Body of pancreas (tissue), 4 donors: Measurements from ENCODE around the gene PPID.

Source experiments
- CTCF ChIP-seq, 7 experiments: fragments of 450-650 bp in 4 of 7; fragments of 200-600 bp in 3 of 7; sonication (generic) in 3 of 7; IDR thresholded peaks; one replicate each; pipeline ENCODE4 v1.5.1; 2016 to 2019; ENCODE audit warnings: antibody characterized with exemption in 7 of 7
- POLR2A ChIP-seq, 3 donors: fragments of 450-650 bp; IDR thresholded peaks; one replicate each; pipeline ENCODE4 v1.6.1; 2016; ENCODE audit warnings: antibody characterized with exemption in 3 of 3, mild to moderate bottlenecking in 2 of 3

- TF ChIP-seq CTCF (IDR thresholded peaks at IDR 0.05) = no peak
- TF ChIP-seq POLR2A (IDR thresholded peaks at IDR 0.05) = no peak
Observed at GRCh38 chr4:158770671-158771070, 47.5 kb upstream of the PPID start.
